DOHH2 (cell line): ENCODE measurements around the gene WASL.

Experiments used
- EZH2phosphoT487 ChIP-seq: fragments of 200-600 bp; sonication (generic); IDR thresholded peaks from 2 replicates; pipeline ENCODE4 v1.6.1; 2017; ENCODE audit warnings: borderline replicate concordance, mild to moderate bottlenecking, antibody characterized with exemption, low read length, moderate library complexity, mixed read lengths
- TF ChIP-seq, protein P1 (sequence below): fragments of 200-600 bp; sonication (generic); IDR thresholded peaks from one replicate; pipeline ENCODE4 v1.5.1; 2014; ENCODE audit warnings: antibody characterized with exemption, mild to moderate bottlenecking, low read depth, low read length; ENCODE audit not compliant: poor library complexity, severe bottlenecking

DNA sequence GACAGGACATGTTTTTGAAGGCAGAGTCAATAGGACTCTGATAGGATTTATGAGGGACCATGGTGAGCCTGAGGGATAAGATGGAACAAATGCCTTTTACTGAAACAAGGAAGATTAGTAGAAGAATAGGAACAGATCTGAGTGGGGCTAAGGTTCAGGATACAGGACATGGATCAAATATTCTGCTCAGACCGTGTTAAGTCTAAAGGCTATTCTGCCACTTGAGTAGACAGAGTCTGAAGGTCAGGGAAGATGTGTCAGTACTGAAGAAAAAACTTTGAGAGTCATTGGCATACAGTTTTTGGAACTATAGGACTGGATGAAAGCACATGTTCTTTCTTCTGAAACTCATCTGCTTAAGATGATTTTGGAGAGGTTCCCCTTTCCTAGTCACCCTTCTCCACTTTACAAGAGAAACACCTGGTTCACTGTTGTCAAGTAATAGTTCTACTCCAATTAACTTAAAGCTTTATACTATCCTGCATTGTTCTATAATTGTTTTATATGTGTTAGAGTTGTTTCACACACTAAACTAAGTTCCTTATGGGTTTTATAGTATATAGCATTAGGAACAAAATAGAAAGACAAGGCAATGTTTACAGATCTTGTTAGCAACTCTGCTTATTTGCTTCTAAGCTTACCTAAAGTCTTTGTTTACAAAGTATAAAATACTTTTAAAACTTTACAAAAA lies 43.4 kb downstream of the WASL start:
- TF ChIP-seq, protein P1, sequence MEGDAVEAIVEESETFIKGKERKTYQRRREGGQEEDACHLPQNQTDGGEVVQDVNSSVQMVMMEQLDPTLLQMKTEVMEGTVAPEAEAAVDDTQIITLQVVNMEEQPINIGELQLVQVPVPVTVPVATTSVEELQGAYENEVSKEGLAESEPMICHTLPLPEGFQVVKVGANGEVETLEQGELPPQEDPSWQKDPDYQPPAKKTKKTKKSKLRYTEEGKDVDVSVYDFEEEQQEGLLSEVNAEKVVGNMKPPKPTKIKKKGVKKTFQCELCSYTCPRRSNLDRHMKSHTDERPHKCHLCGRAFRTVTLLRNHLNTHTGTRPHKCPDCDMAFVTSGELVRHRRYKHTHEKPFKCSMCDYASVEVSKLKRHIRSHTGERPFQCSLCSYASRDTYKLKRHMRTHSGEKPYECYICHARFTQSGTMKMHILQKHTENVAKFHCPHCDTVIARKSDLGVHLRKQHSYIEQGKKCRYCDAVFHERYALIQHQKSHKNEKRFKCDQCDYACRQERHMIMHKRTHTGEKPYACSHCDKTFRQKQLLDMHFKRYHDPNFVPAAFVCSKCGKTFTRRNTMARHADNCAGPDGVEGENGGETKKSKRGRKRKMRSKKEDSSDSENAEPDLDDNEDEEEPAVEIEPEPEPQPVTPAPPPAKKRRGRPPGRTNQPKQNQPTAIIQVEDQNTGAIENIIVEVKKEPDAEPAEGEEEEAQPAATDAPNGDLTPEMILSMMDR, result no peak
- TF ChIP-seq EZH2phosphoT487, result no peak
